IMR-90 (cell line): Measurements from ENCODE around the gene NKAIN2. TPM values are rescaled to one million over a fixed set of nuclear protein-coding genes. Genes with fewer than 3 reads are reported as not detected.

Experiments used
- ATAC-seq: fragments of 200-7000 bp; cut with Tn5 transposase; 2 replicates; pipeline ENCODE4 v1.9.1; 2020; ENCODE audit warnings: low read depth, mild to moderate bottlenecking, moderate library complexity
- BruUV-seq: library from RNA; stranded (reverse); fragments of 400-500 nt; replicated peaks from 2 replicates; lab custom pipeline; 2021; lab: Mats Ljungman, UMichigan
- CTCF ChIA-PET: fragments of 300-600 bp; formaldehyde crosslinking; extraction: SDS; loops from one replicate; lab custom pipeline; 2021; ENCODE audit warnings: antibody characterized with exemption; lab: Yijun Ruan, JAX
- POLR2A ChIA-PET: fragments of 300-600 bp; sonication (Branson Sonifier 250); formaldehyde crosslinking; loops from one replicate; lab custom pipeline; 2022; ENCODE audit warnings: antibody characterized with exemption; ENCODE audit not compliant: unreplicated experiment; lab: Charles Lee
- DNase-seq: peaks from one replicate; pipeline ENCODE4 v3.0.0; 2013
- H2AFZ ChIP-seq: replicated peaks from 2 replicates; pipeline ENCODE3; 2013; ENCODE audit warnings: low read length, mild to moderate bottlenecking; ENCODE audit not compliant: poor library complexity
- H2AK5ac ChIP-seq: 2 replicates; pipeline ENCODE4 v1.6.1; 2013; ENCODE audit warnings: low read depth, low read length, inconsistent platforms
- H2AK9ac ChIP-seq: replicated peaks from 2 replicates; pipeline ENCODE3; 2013; ENCODE audit warnings: mild to moderate bottlenecking, low read depth, low read length, moderate library complexity; ENCODE audit not compliant: poor library complexity
- H2BK120ac ChIP-seq: 2 replicates; pipeline ENCODE4 v1.6.1; 2013; ENCODE audit warnings: low read depth, low read length, inconsistent platforms
- H2BK15ac ChIP-seq: 3 replicates; pipeline ENCODE4 v1.6.1; 2013; ENCODE audit warnings: low read depth, low read length, inconsistent platforms
- H2BK20ac ChIP-seq: 2 replicates; pipeline ENCODE4 v1.6.1; 2013; ENCODE audit warnings: low read depth, mild to moderate bottlenecking, inconsistent platforms, low read length, moderate library complexity
- H2BK5ac ChIP-seq: 2 replicates; pipeline ENCODE4 v1.6.1; 2013; ENCODE audit warnings: mild to moderate bottlenecking, low read depth, low read length, inconsistent platforms; ENCODE audit not compliant: poor library complexity, severe bottlenecking
- H3K14ac ChIP-seq: replicated peaks from 2 replicates; pipeline ENCODE4 v1.6.1; 2013; ENCODE audit warnings: low read depth, low read length, inconsistent platforms
- H3K18ac ChIP-seq: 2 replicates; pipeline ENCODE4 v1.6.1; 2013; ENCODE audit warnings: low read depth, low read length, control low read depth
- H3K23ac ChIP-seq: 2 replicates; pipeline ENCODE4 v1.6.1; 2013; ENCODE audit warnings: low read depth, low read length, inconsistent platforms
- H3K27ac ChIP-seq: 2 replicates; pipeline ENCODE4 v1.5.1; 2013; ENCODE audit warnings: mild to moderate bottlenecking, control low read depth, low read length; ENCODE audit not compliant: insufficient read depth
- H3K27me3 ChIP-seq: 2 replicates; pipeline ENCODE4 v1.6.1; 2013; ENCODE audit warnings: low read length; ENCODE audit not compliant: control insufficient read depth, insufficient read depth
- H3K36me3 ChIP-seq: 2 replicates; pipeline ENCODE4 v1.6.1; 2013; ENCODE audit warnings: low read length, mixed read lengths; ENCODE audit not compliant: control insufficient read depth, insufficient read depth
- H3K4ac ChIP-seq: 2 replicates; pipeline ENCODE4 v1.6.1; 2013; ENCODE audit warnings: low read depth, low read length, inconsistent platforms
- H3K4me1 ChIP-seq: 2 replicates; pipeline ENCODE4 v1.6.1; 2013; ENCODE audit warnings: low read length, mixed read lengths; ENCODE audit not compliant: control insufficient read depth, insufficient read depth
- H3K4me2 ChIP-seq: 2 replicates; pipeline ENCODE4 v1.6.1; 2013; ENCODE audit warnings: low read depth, mild to moderate bottlenecking, control low read depth, low read length, moderate library complexity
- H3K4me3 ChIP-seq: 2 replicates; pipeline ENCODE4 v1.5.1; 2013; ENCODE audit warnings: low read depth, mild to moderate bottlenecking, control low read depth, low read length, moderate library complexity; ENCODE audit not compliant: insufficient read depth
- H3K56ac ChIP-seq: 2 replicates; pipeline ENCODE4 v1.6.1; 2013; ENCODE audit warnings: low read length, inconsistent platforms; ENCODE audit not compliant: insufficient read depth; ENCODE audit errors: extremely low read depth
- H3K79me1 ChIP-seq, 2 experiments: 2 replicates each; pipeline ENCODE4 v1.6.1; 2013; ENCODE audit warnings: low read length in 2 of 2, inconsistent platforms in 1 of 2, low read depth in 1 of 2
- H3K9ac ChIP-seq: 2 replicates; pipeline ENCODE4 v1.6.1; 2013; ENCODE audit warnings: low read depth, low read length, control low read depth
- H3K9me1 ChIP-seq: 2 replicates; pipeline ENCODE4 v1.6.1; 2013; ENCODE audit warnings: low read length, inconsistent platforms; ENCODE audit not compliant: insufficient read depth
- H3K9me3 ChIP-seq: 2 replicates; pipeline ENCODE4 v1.6.1; 2013; ENCODE audit warnings: low read length; ENCODE audit not compliant: control insufficient read depth, insufficient read depth
- H4K20me1 ChIP-seq: 2 replicates; pipeline ENCODE4 v1.6.1; 2013; ENCODE audit warnings: low read length, inconsistent platforms; ENCODE audit not compliant: insufficient read depth
- H4K5ac ChIP-seq: 2 replicates; pipeline ENCODE4 v1.6.1; 2013; ENCODE audit warnings: mild to moderate bottlenecking, low read depth, low read length, control low read depth
- H4K8ac ChIP-seq, 2 experiments: 2 replicates each; pipeline ENCODE4 v1.6.1; 2013; ENCODE audit warnings: low read depth in 2 of 2, low read length in 2 of 2, control low read depth in 1 of 2, inconsistent platforms in 1 of 2
- H4K91ac ChIP-seq: 2 replicates; pipeline ENCODE4 v1.6.1; 2013; ENCODE audit warnings: low read depth, low read length, inconsistent platforms; ENCODE audit not compliant: insufficient read depth
- BHLHE40 ChIP-seq: fragments of 150-350 bp; IDR thresholded peaks from 2 replicates; pipeline ENCODE4 v1.6.1; 2016; ENCODE audit warnings: mild to moderate bottlenecking, low read depth, low read length
- CEBPB ChIP-seq: IDR thresholded peaks from 2 replicates; pipeline ENCODE4 v1.6.1; 2012; ENCODE audit warnings: low read depth, low read length, improper control_type of control experiment
- CHD1 ChIP-seq: IDR thresholded peaks from 2 replicates; pipeline ENCODE4 v1.6.1; 2012; ENCODE audit warnings: low read depth, low read length, improper control_type of control experiment
- CTCF ChIP-seq: conservative IDR thresholded peaks from 2 replicates; pipeline ENCODE4 v1.5.1; 2012; ENCODE audit warnings: mild to moderate bottlenecking, low read depth, low read length, improper control_type of control experiment
- MAZ ChIP-seq: IDR thresholded peaks from 2 replicates; pipeline ENCODE4 v1.6.1; 2012; ENCODE audit warnings: low read depth, mild to moderate bottlenecking, low read length, improper control_type of control experiment, moderate library complexity, borderline replicate concordance
- MXI1 ChIP-seq: IDR thresholded peaks from 2 replicates; pipeline ENCODE4 v1.6.1; 2012; ENCODE audit warnings: low read depth, mild to moderate bottlenecking, low read length, moderate library complexity, borderline replicate concordance
- POLR2A ChIP-seq: IDR thresholded peaks from 2 replicates; pipeline ENCODE4 v1.6.1; 2012; ENCODE audit warnings: mild to moderate bottlenecking, low read depth, low read length
- RFX5 ChIP-seq: IDR thresholded peaks from 2 replicates; pipeline ENCODE4 v1.8.0; 2012; ENCODE audit warnings: low read depth, mild to moderate bottlenecking, low read length, moderate library complexity
- SMC3 ChIP-seq: fragments of 150-350 bp; IDR thresholded peaks from 2 replicates; pipeline ENCODE4 v1.6.1; 2016; ENCODE audit warnings: low read depth, mild to moderate bottlenecking, antibody characterized with exemption, low read length, moderate library complexity
- WGBS, 2 experiments: methylation state at CpG; one replicate each; pipeline versions ENCODE4 v1.1.5 to v1.1.7; 2013; ENCODE audit warnings: missing lambda C conversion rate in 2 of 2; ENCODE audit not compliant: insufficient read length in 1 of 2; ENCODE audit errors: extremely low coverage in 2 of 2; 5-methylcytosine and 5-hydroxymethylcytosine counted together
- dilution Hi-C: fragments of 300-500 bp; cut with HindIII; formaldehyde crosslinking; loops from one replicate; pipeline ENCODE4 v1.14.3; 2018; ENCODE audit warnings: low sequenced_read_pairs; ENCODE audit not compliant: unreplicated experiment
- in situ Hi-C: fragments of 300-500 bp; cut with MboI; formaldehyde crosslinking; loops from 3 replicates; pipeline ENCODE4 v1.14.3; 2019; ENCODE audit warnings: low sequenced_read_pairs, inconsistent platforms, mixed read lengths
- intact Hi-C: fragments of 100-400 bp; cut with micrococcal nuclease; formaldehyde crosslinking; loops from 2 replicates; pipeline ENCODE4 v1.10.0; 2022
- polyA plus RNA-seq, 3 experiments: library from polyadenylated mRNA; depleted of rRNA; stranded (reverse); fragments of >200 nt; gene quantifications; 2 replicates each; pipeline ENCODE4 v1.2.3, GENCODE V29; 2012; ENCODE audit warnings: low replicate concordance in 1 of 3
- total RNA-seq: library from RNA; depleted of rRNA; stranded (reverse); fragments of >200 nt; gene quantifications from 2 replicates; pipeline ENCODE4 v1.2.3, GENCODE V29; 2012

Gene NKAIN2
- total and polyA plus RNA-seq, 2 of the 4 experiments (the other 2 are of a cell fraction) = not detected

- intact Hi-C loops = no loop called here
- no peaks in the 10 kb centered on the region for H3K4me1 ChIP-seq
- H3K27ac ChIP-seq = no peak overlapping the region
- no peaks in the 10 kb centered on the region for H3K36me3 ChIP-seq
- no TSS peak for BruUV-seq
- no peak overlapping the region for H2BK15ac ChIP-seq
- H2BK120ac ChIP-seq = no peak overlapping the region
- no peak overlapping the region for H2AK5ac ChIP-seq
- H2BK20ac ChIP-seq = no peak overlapping the region
- ATAC-seq (no peak), DNase-seq (no peak)
- H3K14ac ChIP-seq = no peak overlapping the region
- H4K8ac ChIP-seq = no peak overlapping the region
- no peaks in the 10 kb centered on the region for H3K9me1 ChIP-seq
- no peaks in the 10 kb centered on the region for H3K79me1 ChIP-seq
- no CpG with 5 or more reads among the region's 2 CpGs for WGBS, 2 experiments
- no peak overlapping the region for H3K56ac ChIP-seq
- no peak overlapping the region for H3K4me2 ChIP-seq
- no peak overlapping the region for H3K4ac ChIP-seq
- H2BK5ac ChIP-seq = no peak overlapping the region
- no peaks in the 10 kb centered on the region for H3K27me3 ChIP-seq
- H3K9ac ChIP-seq = no peak overlapping the region
- no peak for TF ChIP-seq CHD1
- TF ChIP-seq SMC3 = no peak
- no peak for TF ChIP-seq CTCF
- TF ChIP-seq POLR2A = no peak
- TF ChIP-seq MXI1 = no peak
- no peak for TF ChIP-seq RFX5
- TF ChIP-seq CEBPB = no peak
- no peak for TF ChIP-seq BHLHE40
- TF ChIP-seq MAZ = no peak
- H2AFZ ChIP-seq = no peak overlapping the region
- POLR2A ChIA-PET = no interaction called here
- no peak overlapping the region for H4K5ac ChIP-seq
- in situ Hi-C loops = no loop called here
- no peaks in the 10 kb centered on the region for H3K9me3 ChIP-seq
- dilution Hi-C loops = no loop called here
- H3K4me3 ChIP-seq = no peak overlapping the region
- no peaks in the 10 kb centered on the region for H4K20me1 ChIP-seq
- H3K23ac ChIP-seq = no peak overlapping the region
- no peak overlapping the region for H4K91ac ChIP-seq
- CTCF ChIA-PET = no interaction called here
- no peak overlapping the region for H3K18ac ChIP-seq
- no peak overlapping the region for H2AK9ac ChIP-seq
Measured at GRCh38 chr6:124590001-124590400, 786.3 kb downstream of the NKAIN2 start.
